ENCODE data around the gene MUC6.

GRCh38 chr11:1067812-1068496, 31.4 kb upstream of the MUC6 start:
- TF ChIP-seq CTCF (conservative IDR thresholded peaks at IDR 0.05; ENCODE audit: low read depth, low read length) (no peak), EZH2 (IDR thresholded peaks at IDR 0.05; ENCODE audit: borderline replicate concordance, low read depth, low read length, poor library complexity, severe bottlenecking) (no peak)
